DMS79 treated with DMSO at 0.1 percent for 48 hours (cell line): ENCODE results near the gene VPS4A.
"Not testable (repeated sequence)": the region's sequence is repeated elsewhere in the genome, so short reads cannot be mapped to it uniquely, and the experiment has no call there.

ENCODE experiments used
- DNase-seq: peaks from one replicate; lab custom pipeline; 2025; lab: John Stamatoyannopoulos, UW

The VPS4A gene

GRCh38 chr16:69327585-69328310, 16.6 kb downstream of the VPS4A start:
- DNase-seq: no peak

GRCh38 chr16:69328854-69329316, 17.7 kb downstream of the VPS4A start:
- DNase-seq: no peak

DNA sequence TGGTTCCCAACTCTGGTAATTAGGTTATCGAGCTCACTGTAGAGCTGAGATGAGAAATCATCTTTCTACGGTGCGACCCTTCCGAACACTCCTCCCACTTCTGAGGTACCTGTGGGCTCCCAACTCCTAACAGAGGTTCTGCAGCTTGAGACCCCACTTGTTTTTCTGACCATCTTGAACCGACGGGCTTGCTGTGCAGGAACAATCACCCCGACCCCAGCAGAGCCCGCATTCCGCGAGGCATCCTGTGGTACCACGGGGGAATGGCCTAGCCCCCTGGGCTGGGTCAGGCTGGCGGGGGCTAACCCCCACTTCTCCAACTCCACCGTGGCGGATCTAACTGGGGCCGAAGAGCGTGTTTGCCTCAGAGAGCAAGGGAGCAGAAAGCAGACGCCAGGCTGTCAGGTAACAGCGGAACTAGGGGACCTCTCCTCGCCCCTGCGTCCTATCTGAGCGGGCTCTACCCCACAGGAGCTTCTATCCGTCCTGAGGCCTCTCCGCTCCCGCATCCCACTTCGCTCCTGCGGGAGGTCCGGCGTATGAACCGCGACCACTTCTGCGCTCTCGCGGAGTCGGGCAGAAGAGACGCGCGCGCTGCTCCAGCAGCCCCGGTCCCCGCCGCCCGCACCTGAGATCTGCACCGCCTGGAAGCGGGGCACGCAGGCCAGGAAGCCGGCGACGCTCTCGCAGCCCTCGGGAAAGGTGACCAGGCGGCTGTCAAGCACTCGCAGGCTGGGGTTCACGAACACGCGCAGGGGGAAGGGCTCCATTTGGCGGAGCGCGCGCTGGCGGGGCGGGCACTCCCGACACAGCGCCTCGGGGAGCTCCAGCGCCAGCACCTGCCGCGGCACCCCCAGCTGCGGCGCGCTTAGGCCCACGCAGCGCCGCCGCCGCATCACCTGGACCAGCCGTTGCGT, 18.5 kb downstream of the VPS4A start:
- no peak for DNase-seq

DNA sequence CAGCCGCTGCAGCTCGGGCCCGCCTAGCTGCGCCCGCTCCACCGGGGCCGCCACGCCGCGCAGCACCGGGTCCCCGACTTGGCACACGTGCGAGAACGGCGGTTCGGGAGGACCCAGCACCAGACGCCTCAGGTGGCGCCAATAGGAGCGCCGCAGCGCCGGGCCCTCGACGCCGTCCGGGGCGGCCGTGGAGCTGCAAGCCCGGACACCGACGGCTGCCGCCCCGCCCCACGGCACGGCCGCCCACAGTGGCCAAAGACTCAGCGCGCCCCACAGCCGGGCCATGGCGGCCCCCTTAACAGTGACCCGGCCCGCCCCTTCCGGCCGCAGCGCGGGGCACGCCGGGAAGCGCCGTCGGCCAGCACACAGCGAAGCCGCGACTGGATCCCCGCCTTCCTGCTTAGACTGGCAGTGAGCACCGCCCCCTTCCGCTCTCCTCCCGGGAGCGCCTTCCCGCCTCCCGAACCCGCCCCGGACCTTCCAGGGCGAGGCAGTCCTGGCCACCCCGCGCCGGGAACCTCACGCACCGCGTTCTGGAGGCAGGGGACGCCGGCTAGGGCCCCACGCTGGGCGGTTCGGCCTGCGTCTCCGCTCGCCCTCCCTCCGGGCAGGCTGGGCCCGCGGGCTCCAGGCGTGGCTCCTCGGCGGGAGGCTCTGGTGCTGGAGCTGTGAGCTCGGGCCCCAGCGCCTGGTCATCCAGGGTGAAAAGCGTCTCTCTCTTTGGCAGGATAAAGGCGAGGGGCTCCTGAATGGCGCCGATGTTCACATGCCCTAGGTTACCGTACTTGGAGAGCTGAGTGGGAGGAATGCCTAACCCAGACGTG, 19.3 kb downstream of the VPS4A start, which contains the start of gene PDF:
PDF (minus strand) TSS at position 303 of the 824 bp plus-strand sequence; CDS start at position 285, 18 bp downstream.
- DNase-seq: peak; percentile 65

DNA sequence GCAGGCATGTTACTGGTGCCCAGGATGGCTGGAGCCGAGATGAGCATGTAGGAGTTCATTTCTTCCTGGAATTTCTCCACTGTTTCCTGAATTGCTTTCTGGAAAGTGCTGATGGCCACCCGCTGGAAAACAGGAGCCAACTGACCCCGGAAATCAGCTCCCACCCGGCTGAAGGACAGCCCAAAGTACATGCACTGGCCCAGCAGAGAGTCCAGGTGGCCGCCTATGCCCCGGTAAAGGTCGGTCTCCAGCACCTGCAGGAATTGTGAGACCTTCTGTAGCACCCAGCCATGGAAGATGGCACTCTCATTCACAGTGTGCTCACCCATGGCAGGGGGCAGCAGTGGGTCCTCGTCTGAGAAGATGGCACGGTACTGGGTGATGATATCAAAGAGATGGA, 23.5 kb downstream of the VPS4A start:
- DNase-seq: no peak

DNA sequence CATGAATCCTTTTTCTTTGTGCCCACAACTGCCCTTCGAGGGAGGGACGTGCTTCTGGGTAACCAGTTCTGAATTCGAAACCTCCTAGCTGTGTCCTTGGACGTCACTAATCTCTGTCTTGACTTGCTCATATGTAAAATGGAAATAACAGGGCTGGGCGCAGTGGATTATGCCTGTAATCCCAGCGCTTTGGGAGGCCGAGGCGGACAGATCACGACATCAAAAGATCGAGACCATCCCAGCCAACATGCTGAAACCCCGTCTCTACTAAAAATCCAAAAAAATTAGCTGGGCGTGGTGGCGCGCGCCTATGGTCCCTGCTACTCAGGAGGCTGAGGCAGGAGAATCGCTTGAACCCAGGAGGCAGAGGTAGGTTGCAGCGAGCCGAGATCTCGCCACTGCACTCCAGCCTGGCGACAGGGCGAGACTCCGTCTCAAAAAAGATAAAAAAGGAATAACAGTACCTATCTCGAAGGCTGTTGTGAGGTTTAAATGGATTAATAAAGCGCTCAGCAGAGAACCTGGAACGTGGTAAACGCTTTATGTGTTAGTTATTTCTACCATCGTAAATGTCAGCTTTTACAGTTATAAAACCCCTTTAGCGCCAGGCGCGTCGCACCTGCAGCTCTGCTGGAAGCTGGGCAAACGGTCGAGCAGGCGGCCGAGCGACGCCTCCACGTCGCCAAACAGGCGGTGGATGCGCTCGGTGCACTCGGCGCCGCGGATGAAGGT, 27.6 kb downstream of the VPS4A start:
- no peak for DNase-seq

- peak; percentile 91 for DNase-seq
Measured at GRCh38 chr16:69339289-69340094, 28.3 kb downstream of the VPS4A start, which contains the start of the genes COG8 and NIP7. Gene COG8 (minus strand): TSS chr16:69339564. CDS start chr16:69339552, 12 bp downstream. Gene NIP7 (plus strand): TSS chr16:69339772. CDS start chr16:69339830, 58 bp downstream.

DNA sequence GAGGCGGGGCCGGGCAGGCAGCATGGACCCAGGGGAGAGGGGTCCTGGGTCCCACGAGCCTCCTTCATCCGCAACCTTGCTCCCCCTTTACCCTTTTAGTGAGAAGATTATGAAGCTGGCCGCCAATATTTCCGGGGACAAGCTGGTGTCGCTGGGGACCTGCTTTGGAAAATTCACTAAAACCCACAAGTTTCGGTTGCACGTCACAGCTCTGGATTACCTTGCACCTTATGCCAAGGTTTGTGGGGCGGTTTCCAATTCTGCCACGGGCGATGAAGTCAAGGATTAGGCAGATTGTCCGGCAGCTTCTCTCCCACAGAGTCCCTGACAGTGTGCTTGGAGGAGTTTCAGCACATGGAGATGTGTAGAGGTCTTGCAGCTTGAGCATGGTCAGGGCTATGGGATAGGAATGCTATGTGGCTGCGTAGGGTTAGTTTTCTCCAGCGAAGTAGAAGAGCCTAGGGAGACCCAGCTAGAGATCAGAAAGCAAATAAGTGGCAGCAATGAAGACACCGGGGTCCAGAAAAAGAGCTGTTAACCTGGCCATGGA, 29.0 kb downstream of the VPS4A start:
- DNase-seq: no peak

DNA sequence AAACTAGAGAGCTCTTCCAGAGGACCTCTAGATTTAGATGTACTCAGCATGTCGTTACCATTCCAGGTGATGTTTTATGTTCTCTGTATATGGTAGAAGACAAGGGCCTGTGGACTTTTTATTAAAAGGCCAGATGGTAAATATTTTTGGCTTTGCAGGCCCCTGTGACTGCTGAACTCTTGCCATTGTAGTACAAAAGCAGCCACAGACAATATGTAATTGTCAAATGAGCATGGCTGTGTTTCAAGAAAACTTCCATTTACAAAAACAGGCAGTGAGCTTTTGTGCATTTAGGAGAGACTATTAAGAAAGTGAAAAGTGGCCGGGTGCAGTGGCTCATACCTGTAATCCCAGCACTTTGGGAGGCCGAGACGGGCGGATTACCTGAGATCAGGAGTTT, 33.0 kb downstream of the VPS4A start:
- no peak for DNase-seq

DNA sequence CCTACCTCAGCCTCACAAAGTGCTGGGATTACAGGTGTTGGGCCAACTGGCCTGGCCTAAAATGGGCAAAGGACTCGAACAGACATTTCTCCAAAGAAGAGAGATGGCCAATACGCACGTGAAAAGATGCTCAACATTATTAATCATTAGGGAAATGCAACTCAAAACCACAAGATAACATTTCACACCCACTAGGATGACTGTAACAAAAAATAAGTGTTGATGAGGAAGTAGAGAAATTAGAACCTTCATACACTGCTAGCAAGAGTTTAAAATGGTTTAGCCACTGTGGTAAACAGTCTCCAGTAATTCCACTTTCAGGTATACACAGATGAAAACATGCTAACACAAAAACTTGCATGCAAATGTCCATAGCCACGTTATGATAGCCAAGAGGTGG, 34.8 kb downstream of the VPS4A start:
- no peak for DNase-seq

DNA sequence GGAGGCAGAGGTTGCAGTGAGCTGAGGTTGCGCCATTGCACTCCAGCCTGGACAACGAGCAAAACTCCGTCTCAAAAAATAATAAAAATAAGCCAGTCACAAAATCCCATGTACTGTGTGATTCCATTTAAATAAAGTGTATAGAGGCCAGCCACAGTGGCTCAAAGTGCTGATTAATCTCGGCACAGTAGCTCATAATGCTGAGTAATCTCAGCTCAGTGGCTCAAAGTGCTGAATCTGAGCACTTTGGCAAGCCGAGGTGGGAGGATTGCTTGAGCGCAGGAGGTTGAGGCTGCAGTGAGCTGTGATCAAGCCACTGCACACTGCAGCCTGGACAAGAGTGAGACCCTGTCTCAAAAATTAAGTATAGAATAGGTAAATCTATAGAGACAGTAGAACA, 35.5 kb downstream of the VPS4A start:
- no peak for DNase-seq

DNA sequence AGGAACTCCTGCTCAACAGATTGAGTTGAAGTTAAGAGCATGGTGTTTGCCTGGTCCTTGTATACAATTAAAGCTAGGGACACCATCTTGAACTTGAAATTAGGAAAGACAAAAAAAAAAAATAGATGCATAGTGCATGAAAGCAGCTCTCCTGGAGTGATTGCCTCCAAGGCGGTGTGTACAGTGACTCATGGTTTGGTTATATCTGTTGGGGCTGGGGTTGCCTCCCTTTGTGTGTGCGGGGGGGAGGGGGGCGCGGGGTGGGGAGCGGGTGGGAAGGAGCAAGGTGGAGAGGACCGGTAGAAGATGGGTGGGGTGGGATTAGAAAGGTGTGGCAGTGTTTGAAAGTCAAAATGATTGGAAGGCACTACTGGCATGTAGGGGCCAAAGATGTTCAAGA, 37.1 kb downstream of the VPS4A start:
- DNase-seq: no peak

- no peak for DNase-seq
Measured at GRCh38 chr16:69349536-69349935, 38.4 kb downstream of the VPS4A start.

GRCh38 chr16:69350536-69351133, 39.5 kb downstream of the VPS4A start:
- no peak for DNase-seq

DNA sequence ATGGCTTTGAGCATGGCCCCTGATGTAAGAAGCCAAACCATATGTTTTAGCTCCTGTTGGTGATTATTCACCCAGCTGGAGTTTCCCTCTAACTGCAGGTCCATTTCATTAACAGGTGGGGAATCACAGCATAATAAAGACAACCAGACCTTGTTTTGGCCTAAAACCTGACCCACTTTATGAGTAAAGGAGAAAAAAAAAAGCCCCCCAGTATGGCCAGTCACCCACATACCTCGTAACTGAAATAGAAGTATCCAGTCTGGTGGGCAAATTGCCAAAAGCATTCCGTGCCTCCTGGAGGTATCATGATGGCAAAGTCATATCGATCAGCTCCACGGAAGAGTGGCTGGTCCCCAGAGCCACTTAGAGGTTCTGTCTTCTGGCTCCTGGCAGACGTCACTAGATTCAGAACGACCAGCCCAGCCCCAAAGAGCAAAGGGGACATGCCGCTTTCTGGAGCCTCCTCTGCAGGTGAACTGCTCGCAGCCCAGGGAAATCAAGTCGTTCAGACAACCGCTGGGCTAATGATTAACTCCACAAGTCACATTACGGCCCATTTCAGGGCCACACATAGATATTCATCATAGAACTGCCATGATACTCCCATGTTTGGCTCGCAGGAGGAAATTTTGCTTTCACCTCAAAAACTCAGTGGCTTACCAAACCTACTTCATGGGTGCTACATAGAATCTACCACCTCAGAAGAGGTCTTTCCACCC, 40.3 kb downstream of the VPS4A start, which contains the start of gene TMED6:
TMED6 (minus strand) TSS at position 478 of the 719 bp plus-strand sequence; CDS start at position 445, 33 bp downstream.
- DNase-seq: no peak

GRCh38 chr16:69360070-69360469, 48.9 kb downstream of the VPS4A start:
- not testable (repeated sequence) for DNase-seq

- DNase-seq: no peak
Measured at GRCh38 chr16:69363281-69363717, 52.1 kb downstream of the VPS4A start.

- no peak for DNase-seq
Measured at GRCh38 chr16:69364088-69364487, 52.9 kb downstream of the VPS4A start.

- no peak for DNase-seq
Measured at GRCh38 chr16:69365901-69366300, 54.8 kb downstream of the VPS4A start.
